ENCODE data around the gene MARCHF10. TPM values are rescaled to one million over a fixed set of nuclear protein-coding genes. Genes with fewer than 3 reads are reported as not detected.
A peak's percentile ranks its signal among the peaks of the same experiment; 100 is the strongest.

Gene MARCHF10
- total RNA-seq, 1 experiment from 2014 or later, result not detected

DNA sequence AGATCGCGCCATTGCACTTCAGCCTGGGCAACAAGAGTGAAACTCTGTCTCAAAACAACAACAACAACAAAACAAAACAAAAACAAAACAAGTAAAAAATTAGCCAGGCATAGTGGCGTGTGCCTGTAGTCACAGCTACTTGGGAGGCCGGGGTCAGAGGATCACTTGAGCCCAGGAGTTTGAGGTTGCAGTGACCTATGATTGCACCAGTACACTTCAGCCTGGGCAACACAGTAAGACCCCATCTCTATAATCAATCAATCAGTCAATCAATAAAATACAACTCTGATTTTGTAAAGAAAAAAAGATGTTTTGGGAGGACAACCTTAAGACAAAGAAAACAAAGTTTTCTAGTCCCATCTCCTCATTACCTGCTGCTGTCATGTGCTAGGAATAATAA is 51.9 kb downstream of the MARCHF10 start:
- H3K36me3 ChIP-seq (ENCODE audit: low read depth, low read length), result no peaks in the 10 kb centered on the region
- no peak overlapping the region for H3K9ac ChIP-seq (ENCODE audit: low read length)
- H3K27me3 ChIP-seq (ENCODE audit: low read length), result no peaks in the 10 kb centered on the region
- H3K9me2 ChIP-seq (replicated peaks; ENCODE audit: low read length), result no peaks in the 10 kb centered on the region
- no peak overlapping the region for H2AFZ ChIP-seq (ENCODE audit: low read length)
- ChIA-PET POLR2A (ENCODE audit: unreplicated experiment) (no interaction called here), CTCF (no interaction called here)
- DNase-seq (no peak), ATAC-seq (no peak)
- intact Hi-C loops (cut with micrococcal nuclease), result no loop called here
- H3K4me3 ChIP-seq (ENCODE audit: low read length), result no peak overlapping the region
- no peak overlapping the region for H3K4me2 ChIP-seq (ENCODE audit: low read length)
- no peaks in the 10 kb centered on the region for H3F3A ChIP-seq (ENCODE audit: low read length, unreplicated experiment)
- H3K79me2 ChIP-seq (ENCODE audit: low read length), result no peaks in the 10 kb centered on the region
- no peaks in the 10 kb centered on the region for H4K20me1 ChIP-seq (ENCODE audit: low read length)
- H3K9me3 ChIP-seq (ENCODE audit: low read length), result no peaks in the 10 kb centered on the region
- TF ChIP-seq, protein P1, sequence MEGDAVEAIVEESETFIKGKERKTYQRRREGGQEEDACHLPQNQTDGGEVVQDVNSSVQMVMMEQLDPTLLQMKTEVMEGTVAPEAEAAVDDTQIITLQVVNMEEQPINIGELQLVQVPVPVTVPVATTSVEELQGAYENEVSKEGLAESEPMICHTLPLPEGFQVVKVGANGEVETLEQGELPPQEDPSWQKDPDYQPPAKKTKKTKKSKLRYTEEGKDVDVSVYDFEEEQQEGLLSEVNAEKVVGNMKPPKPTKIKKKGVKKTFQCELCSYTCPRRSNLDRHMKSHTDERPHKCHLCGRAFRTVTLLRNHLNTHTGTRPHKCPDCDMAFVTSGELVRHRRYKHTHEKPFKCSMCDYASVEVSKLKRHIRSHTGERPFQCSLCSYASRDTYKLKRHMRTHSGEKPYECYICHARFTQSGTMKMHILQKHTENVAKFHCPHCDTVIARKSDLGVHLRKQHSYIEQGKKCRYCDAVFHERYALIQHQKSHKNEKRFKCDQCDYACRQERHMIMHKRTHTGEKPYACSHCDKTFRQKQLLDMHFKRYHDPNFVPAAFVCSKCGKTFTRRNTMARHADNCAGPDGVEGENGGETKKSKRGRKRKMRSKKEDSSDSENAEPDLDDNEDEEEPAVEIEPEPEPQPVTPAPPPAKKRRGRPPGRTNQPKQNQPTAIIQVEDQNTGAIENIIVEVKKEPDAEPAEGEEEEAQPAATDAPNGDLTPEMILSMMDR (conservative IDR thresholded peaks at IDR 0.05; ENCODE audit: low read depth, low read length), result no peak
- no peak for TF ChIP-seq EZH2phosphoT487 (IDR thresholded peaks at IDR 0.05; ENCODE audit: borderline replicate concordance, low read length)
- TF ChIP-seq EZH2 (IDR thresholded peaks at IDR 0.05; ENCODE audit: low read length, unreplicated experiment), result no peak
- H3K4me1 ChIP-seq (ENCODE audit: insufficient read depth, low read length), result peaks cover 15% of the 10 kb centered on the region
- BruUV-seq (replicated peaks), result no TSS peak
- H3K27ac ChIP-seq (ENCODE audit: low read length), result no peak overlapping the region

DNA sequence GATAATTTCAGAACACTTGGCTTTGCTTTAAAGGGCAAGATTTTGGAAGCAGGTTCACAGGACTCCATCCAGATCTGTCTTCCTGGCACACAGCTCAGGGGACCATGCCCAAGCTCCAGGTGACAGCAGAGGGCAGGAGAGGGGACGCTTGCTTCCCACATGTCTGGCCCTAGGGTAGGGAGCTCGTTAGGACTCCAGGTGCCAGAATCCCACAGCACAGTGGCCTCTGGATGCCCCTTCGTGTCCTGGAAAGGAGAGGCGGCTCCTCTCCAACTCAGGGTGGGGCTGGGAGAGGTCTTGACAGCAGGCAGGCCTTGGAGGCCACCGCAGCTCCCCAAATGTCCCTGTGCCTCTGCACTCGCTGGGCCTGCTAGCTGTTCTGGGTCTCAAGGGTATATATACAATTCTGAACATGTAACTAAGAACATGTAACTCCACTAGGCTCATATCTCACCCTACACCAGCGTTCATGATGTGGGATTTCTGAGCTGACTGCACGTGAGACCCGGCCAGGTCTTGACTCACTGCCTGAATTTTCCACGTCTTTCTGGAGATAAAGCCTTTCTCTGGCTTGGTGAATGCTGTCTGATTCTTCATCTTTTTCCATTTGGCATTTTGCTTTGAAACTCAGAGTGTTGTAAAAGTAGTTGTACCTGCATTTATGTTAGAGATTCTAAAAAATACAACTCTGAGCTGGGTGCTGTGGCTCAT is 52.8 kb downstream of the MARCHF10 start:
- H3K27ac ChIP-seq (ENCODE audit: low read length), result no peak overlapping the region
- DNase-seq, result no peak
- no TSS peak for BruUV-seq (replicated peaks)

DNA sequence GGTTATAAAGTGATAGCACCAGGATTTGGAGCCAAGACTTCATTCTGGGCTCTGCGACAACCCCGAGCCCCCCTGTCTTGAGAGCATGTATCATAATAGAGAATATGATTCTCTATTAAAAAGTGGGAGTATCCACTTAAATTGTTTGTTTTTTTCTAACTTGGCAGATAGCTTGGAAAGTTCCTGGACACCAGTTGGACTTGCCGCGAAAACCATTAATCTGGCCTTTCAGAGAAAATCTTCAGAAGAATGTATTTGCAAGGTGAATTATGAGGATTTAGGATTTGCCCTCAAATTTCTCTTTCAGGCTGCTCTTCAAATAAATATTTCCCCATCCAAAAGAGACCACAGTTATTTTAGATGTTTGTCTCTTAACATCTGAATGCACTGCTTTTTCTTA is 53.5 kb downstream of the MARCHF10 start:
- Histone ChIP-seq H2AFZ (ENCODE audit: low read length) (no peak overlapping the region), H3F3A (ENCODE audit: low read length, unreplicated experiment) (no peaks in the 10 kb centered on the region), H3K79me2 (ENCODE audit: low read length) (no peaks in the 10 kb centered on the region), H3K4me3 (ENCODE audit: low read length) (no peak overlapping the region), H3K9ac (ENCODE audit: low read length) (no peak overlapping the region), H3K9me2 (replicated peaks; ENCODE audit: low read length) (no peaks in the 10 kb centered on the region), H3K4me2 (ENCODE audit: low read length) (no peak overlapping the region), H3K9me3 (ENCODE audit: low read length) (no peaks in the 10 kb centered on the region), H3K27ac (ENCODE audit: low read length) (no peak overlapping the region), H3K36me3 (ENCODE audit: low read depth, low read length) (no peaks in the 10 kb centered on the region), H3K4me1 (ENCODE audit: insufficient read depth, low read length) (peaks cover 11% of the 10 kb centered on the region), H4K20me1 (ENCODE audit: low read length) (no peaks in the 10 kb centered on the region), H3K27me3 (ENCODE audit: low read length) (no peaks in the 10 kb centered on the region)
- intact Hi-C loops (cut with micrococcal nuclease), result no loop called here
- CTCF ChIA-PET, result no interaction called here
- DNase-seq (no peak), ATAC-seq (peak; percentile 22; the same call in 1 of the 2 replicates)
- no TSS peak for BruUV-seq (replicated peaks)
- POLR2A ChIA-PET (ENCODE audit: unreplicated experiment), result interaction anchor here (0.6 kb wide), 1 partner anchor 286 kb away, joined by 14 read pairs; no protein-coding TSS in a partner anchor
- TF ChIP-seq EZH2 (IDR thresholded peaks at IDR 0.05; ENCODE audit: low read length, unreplicated experiment), result no peak
- TF ChIP-seq, protein P1 (conservative IDR thresholded peaks at IDR 0.05; ENCODE audit: low read depth, low read length), result no peak
- no peak for TF ChIP-seq EZH2phosphoT487 (IDR thresholded peaks at IDR 0.05; ENCODE audit: borderline replicate concordance, low read length)

More for the DNA sequence above, 52.8 kb downstream of the MARCHF10 start:
- Histone ChIP-seq H3K9ac (ENCODE audit: low read length) (no peak overlapping the region), H3K4me3 (ENCODE audit: low read length) (no peak overlapping the region), H3K27me3 (ENCODE audit: low read length) (no peaks in the 10 kb centered on the region), H3K36me3 (ENCODE audit: low read depth, low read length) (no peaks in the 10 kb centered on the region), H3K79me2 (ENCODE audit: low read length) (no peaks in the 10 kb centered on the region), H3K9me3 (ENCODE audit: low read length) (no peaks in the 10 kb centered on the region), H2AFZ (ENCODE audit: low read length) (no peak overlapping the region), H3K4me2 (ENCODE audit: low read length) (no peak overlapping the region), H3K9me2 (replicated peaks; ENCODE audit: low read length) (no peaks in the 10 kb centered on the region), H3K4me1 (ENCODE audit: insufficient read depth, low read length) (peaks cover 13% of the 10 kb centered on the region), H4K20me1 (ENCODE audit: low read length) (no peaks in the 10 kb centered on the region), H3F3A (ENCODE audit: low read length, unreplicated experiment) (no peaks in the 10 kb centered on the region)
- intact Hi-C loops (cut with micrococcal nuclease), result no loop called here
- TF ChIP-seq, protein P1 (conservative IDR thresholded peaks at IDR 0.05; ENCODE audit: low read depth, low read length), result 0 out of 2 replicates have a peak, but pooled peaks have one; percentile 8
- TF ChIP-seq EZH2 (IDR thresholded peaks at IDR 0.05; ENCODE audit: low read length, unreplicated experiment), result no peak
- no peak for ATAC-seq
- ChIA-PET CTCF (no interaction called here), POLR2A (ENCODE audit: unreplicated experiment) (interaction anchor here (0.6 kb wide), 1 partner anchor 285 kb away, joined by 14 read pairs; no protein-coding TSS in a partner anchor)

Data from PC-3 (cell line).